GM12891 (cell line): ENCODE data around the gene SMAP1.

Experiments used
- DNase-seq: peaks from one replicate; pipeline ENCODE4 v3.0.0; 2011; ENCODE audit warnings: low spot score; ENCODE audit not compliant: insufficient read length
- FAIRE-seq: peaks from 2 replicates; lab custom pipeline; 2011; peaks lifted over from hg19 to GRCh38; lab: Jason Lieb, UNC
- PAX5 ChIP-seq: IDR thresholded peaks from 2 replicates; pipeline ENCODE4 v1.6.1; 2011; ENCODE audit warnings: low read length, moderate library complexity, mild to moderate bottlenecking; ENCODE audit not compliant: insufficient read depth, severe bottlenecking
- POLR2A ChIP-seq: IDR thresholded peaks from 2 replicates; pipeline ENCODE4 v1.6.1; 2011; ENCODE audit warnings: low read depth, low read length, control low read depth
- POLR2AphosphoS5 ChIP-seq: IDR thresholded peaks from 2 replicates; pipeline ENCODE4 v1.6.1; 2011; ENCODE audit warnings: low read depth, low read length, control low read depth
- POU2F2 ChIP-seq: IDR thresholded peaks from 2 replicates; pipeline ENCODE4 v1.6.1; 2011; ENCODE audit warnings: low read depth, mild to moderate bottlenecking, control low read depth, low read length, moderate library complexity
- SPI1 ChIP-seq: IDR thresholded peaks from 2 replicates; pipeline ENCODE4 v1.6.1; 2011; ENCODE audit warnings: low read depth, low read length, control low read depth
- TAF1 ChIP-seq: IDR thresholded peaks from 2 replicates; pipeline ENCODE4 v1.6.1; 2011; ENCODE audit warnings: low read depth, low read length, control low read depth

SMAP1 gene

DNA sequence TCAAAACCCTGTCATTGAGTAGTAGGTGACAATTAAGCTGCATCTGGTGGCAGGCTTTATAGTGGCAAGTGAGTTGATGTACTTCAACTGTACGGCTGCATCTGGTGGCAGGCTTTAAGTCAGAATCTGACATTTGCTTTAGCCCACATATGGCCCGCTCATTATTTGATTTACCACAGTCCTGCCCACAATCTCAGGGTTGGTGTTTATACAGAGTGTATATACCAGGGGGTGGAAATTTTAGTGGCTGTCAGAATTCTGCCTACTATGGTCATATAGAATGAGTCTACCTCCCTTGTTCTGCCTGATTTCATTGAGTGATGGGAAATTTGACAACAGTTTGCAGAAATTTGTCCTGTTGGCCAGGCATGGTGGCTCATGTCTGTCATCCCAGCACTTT, 112.3 kb downstream of the SMAP1 start:
- FAIRE-seq (no peak), DNase-seq (no peak)
- no peak for TF ChIP-seq POLR2A
- TF ChIP-seq POLR2AphosphoS5: no peak
- no peak for TF ChIP-seq POU2F2
- no peak for TF ChIP-seq TAF1
- TF ChIP-seq PAX5: no peak
- no peak for TF ChIP-seq SPI1

DNA sequence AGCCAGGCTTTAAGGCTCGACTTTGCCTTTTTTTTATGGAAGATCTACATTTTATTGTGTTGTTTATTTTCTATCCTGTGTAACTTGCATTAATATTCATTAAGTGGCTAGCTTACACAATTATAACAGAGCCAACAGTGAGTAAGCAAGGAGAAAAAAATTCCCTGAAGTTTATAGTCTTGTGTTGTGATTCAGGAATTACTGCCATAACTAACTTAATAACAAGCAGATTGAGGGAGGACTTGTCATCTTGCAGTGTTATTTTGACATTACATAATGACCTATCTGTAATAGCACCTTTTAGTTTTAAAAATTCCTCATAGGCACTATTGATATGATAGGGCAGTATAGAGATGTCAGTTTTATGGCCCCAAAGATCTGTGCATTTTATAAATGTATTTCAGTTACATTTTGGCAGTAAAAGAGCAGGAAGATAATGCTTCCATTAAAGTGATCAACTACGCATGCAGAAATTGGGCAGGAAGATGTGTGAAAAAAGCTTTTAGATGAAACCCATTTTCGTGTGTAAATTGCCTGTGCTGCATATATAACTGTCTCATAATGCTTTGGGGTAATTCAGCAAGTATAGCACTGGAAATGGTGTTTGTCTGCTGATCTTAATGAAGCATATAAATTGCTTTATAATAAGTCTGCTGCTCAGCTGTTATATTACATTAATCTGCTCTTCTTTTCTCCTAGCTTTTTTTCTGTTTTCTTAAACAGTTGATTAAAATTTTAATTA, 123.0 kb downstream of the SMAP1 start:
- TF ChIP-seq POLR2A: no peak
- TF ChIP-seq PAX5: no peak
- TF ChIP-seq POU2F2: no peak
- TF ChIP-seq TAF1: no peak
- TF ChIP-seq SPI1: no peak
- TF ChIP-seq POLR2AphosphoS5: no peak
- no peak for FAIRE-seq
- DNase-seq: no peak

- TF ChIP-seq POLR2AphosphoS5 (no peak), SPI1 (peak; percentile 57)
- peak; percentile 5 for FAIRE-seq
- DNase-seq: peak; percentile 2
Measured at GRCh38 chr6:70797625-70798024, 129.9 kb downstream of the SMAP1 start.

DNA sequence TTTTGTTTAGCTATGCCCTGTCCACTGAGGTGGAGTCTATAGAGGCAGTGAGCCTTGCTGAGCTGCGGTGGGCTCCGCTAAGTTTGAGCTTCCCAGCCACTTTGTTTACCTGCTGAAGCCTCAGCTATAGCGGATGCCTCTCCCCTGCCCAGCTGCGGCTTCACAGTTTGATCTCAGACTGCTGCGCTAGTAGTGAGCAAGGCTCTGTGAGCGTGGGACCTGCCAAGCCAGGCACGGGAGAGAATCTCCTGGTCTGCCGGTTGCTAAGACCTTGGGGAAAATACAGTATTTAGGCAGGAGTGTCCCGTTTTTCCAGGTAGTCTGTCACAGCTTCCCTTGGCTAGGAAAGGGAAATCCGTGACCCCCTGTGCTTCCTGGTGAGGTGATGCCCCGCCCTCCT, 138.4 kb downstream of the SMAP1 start:
- FAIRE-seq: no peak
- DNase-seq: no peak
- TF ChIP-seq PAX5: no peak
- TF ChIP-seq SPI1: no peak
- TF ChIP-seq POLR2A: no peak
- TF ChIP-seq POLR2AphosphoS5: no peak
- TF ChIP-seq TAF1: no peak
- no peak for TF ChIP-seq POU2F2

GRCh38 chr6:70811788-70812187, 144.1 kb downstream of the SMAP1 start:
- no peak for DNase-seq
- TF ChIP-seq SPI1 (no peak), POLR2A (no peak), POLR2AphosphoS5 (no peak)
- FAIRE-seq: no peak

DNA sequence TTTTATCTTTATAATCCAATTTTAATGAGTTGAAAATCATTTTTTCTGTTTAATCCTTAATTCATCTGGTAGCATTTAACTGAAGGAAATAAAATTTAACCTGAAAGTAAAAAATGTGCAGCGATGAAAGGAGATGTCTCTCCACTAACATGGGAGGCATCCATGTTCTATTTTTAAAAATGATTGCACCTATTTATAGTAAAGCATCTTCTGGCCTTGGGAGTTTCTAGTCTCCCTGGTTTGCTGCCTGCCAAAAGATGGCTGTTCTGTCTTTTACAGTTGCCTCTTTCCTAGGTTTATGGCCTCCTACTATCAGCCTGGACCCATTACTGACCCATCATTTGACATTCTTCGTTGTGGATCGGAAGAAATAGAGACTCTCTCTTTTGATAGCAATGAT, 146.2 kb downstream of the SMAP1 start:
- no peak for FAIRE-seq
- TF ChIP-seq PAX5 (no peak), TAF1 (no peak), SPI1 (no peak), POLR2AphosphoS5 (no peak), POLR2A (no peak), POU2F2 (no peak)

DNA sequence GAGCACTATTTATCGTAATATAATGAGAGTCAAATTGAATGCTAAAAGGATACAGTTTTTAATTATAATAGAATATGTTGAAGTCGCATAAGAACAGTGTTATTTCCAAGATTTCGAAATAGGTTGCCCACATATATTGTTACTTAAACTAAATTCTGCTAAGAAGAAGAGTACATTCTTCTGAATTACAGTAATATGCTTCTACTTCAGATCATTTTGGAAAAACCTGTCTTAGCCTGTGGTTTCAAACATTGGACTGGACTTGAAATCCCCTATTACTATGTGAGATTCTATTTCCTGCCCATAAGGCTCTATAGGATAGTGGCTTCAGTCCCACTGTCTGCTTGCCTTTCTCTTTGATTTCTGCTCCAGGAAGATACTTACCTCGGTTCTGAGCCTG, 152.0 kb downstream of the SMAP1 start:
- DNase-seq (no peak), FAIRE-seq (no peak)
- TF ChIP-seq POLR2A (no peak), TAF1 (no peak), SPI1 (no peak), POLR2AphosphoS5 (no peak), PAX5 (no peak), POU2F2 (no peak)

More for the DNA sequence above, 146.2 kb downstream of the SMAP1 start:
- no peak for DNase-seq

DNA sequence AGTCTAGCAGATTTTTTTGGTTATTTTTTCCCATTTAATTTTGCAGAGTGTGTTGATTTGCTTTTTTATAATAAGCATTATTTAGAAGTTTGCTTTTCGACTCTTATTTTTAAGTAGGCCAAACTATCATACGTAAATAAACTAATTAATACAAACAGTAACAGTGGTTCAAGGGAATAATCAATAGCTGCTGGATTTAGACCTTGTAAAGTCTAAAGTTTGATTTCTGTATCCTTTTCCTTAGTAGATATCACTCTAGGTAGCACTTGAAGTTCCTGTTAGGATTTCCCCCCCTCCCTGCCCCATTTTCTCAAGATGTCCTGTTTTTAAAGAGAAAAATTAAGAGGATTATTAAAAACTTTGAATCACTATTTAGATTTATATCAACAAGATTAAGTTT, 153.1 kb downstream of the SMAP1 start:
- TF ChIP-seq TAF1 (no peak), POLR2A (no peak), SPI1 (no peak), POU2F2 (no peak), PAX5 (no peak), POLR2AphosphoS5 (no peak)
- DNase-seq (no peak), FAIRE-seq (no peak)

DNA sequence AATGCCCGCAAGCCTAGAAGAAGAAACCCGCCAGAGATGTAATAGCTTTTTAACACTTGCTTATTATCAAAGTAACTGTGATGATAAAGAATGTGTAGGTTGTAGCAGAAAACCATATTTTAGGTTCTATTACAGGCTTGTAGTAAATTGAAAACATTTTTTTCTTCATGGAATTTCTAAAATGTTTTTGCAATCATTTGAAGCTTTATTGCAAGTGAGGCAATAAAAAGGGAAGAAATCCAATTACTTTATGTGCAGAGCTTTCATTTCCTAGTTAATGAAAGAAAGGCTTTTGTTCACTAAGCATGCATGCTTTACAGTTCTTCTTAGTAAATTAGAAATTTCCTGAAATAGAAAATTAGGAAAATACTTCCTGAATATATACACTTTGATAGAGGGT, 154.1 kb downstream of the SMAP1 start:
- no peak for DNase-seq
- FAIRE-seq: no peak
- TF ChIP-seq TAF1: no peak
- no peak for TF ChIP-seq POU2F2
- TF ChIP-seq PAX5: no peak
- TF ChIP-seq POLR2AphosphoS5: no peak
- no peak for TF ChIP-seq SPI1
- no peak for TF ChIP-seq POLR2A

DNA sequence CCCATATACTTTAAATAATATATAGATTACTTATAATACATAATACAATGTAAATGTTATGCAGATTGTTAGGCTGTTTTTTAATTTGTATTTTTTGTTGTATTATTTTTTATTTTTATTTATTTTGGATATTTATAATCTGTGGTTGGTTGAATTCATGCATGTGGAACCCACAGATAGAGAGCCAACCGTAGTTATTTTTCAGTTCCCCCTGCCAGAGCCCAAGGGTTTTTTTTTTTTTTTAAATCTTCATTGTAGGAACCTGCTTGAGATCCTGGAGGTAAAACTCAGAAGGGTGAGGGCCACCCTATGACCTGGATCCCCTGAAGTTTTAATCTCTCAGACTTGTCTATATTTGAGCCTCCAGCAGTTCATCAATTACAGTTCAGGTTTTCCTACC, 156.0 kb downstream of the SMAP1 start:
- DNase-seq (no peak), FAIRE-seq (no peak)
- TF ChIP-seq PAX5 (peak; percentile 86), SPI1 (peak; percentile 82), POLR2AphosphoS5 (no peak)
